SU-DHL-6 (cell line): ENCODE results near the gene C6orf118.

Experiments used
- H2AFZ ChIP-seq: fragments of 200-600 bp; sonication (generic); 2 replicates; pipeline ENCODE4 v1.6.1; 2014; ENCODE audit warnings: low read depth, mild to moderate bottlenecking, moderate library complexity, mixed read lengths, antibody characterized with exemption, low read length; ENCODE audit not compliant: severe bottlenecking
- H3F3A ChIP-seq: fragments of 200-600 bp; shearing (Covaris generic); 2 replicates; pipeline ENCODE4 v1.6.0; 2016; ENCODE audit warnings: antibody characterized with exemption, mild to moderate bottlenecking; ENCODE audit not compliant: insufficient read depth
- H3K27ac ChIP-seq: fragments of 200-600 bp; sonication (generic); 2 replicates; pipeline ENCODE4 v1.5.1; 2016; ENCODE audit warnings: low read depth, mild to moderate bottlenecking, low read length, moderate library complexity, mixed read lengths
- H3K27me3 ChIP-seq: fragments of 200-600 bp; sonication (generic), shearing (Covaris generic); 2 replicates; pipeline ENCODE4 v1.6.0; 2014; ENCODE audit warnings: mild to moderate bottlenecking, low read length
- H3K36me3 ChIP-seq: fragments of 200-600 bp; sonication (generic); 2 replicates; pipeline ENCODE4 v1.6.1; 2014; ENCODE audit warnings: mild to moderate bottlenecking, low read length, mixed read lengths
- H3K4me2 ChIP-seq: fragments of 300-600, 200-600 bp; shearing (Covaris generic), sonication (generic); 2 replicates; pipeline ENCODE4 v1.6.0; 2014; ENCODE audit warnings: low read length, low read depth, mild to moderate bottlenecking; ENCODE audit not compliant: poor library complexity, severe bottlenecking
- H3K4me3 ChIP-seq: fragments of 200-600 bp; sonication (generic); 2 replicates; pipeline ENCODE4 v1.5.1; 2014; ENCODE audit warnings: antibody characterized with exemption, low read length, mild to moderate bottlenecking, mixed read lengths; ENCODE audit not compliant: insufficient read depth, poor library complexity, severe bottlenecking
- H3K79me2 ChIP-seq: fragments of 200-600 bp; sonication (generic); 2 replicates; pipeline ENCODE4 v1.6.1; 2014; ENCODE audit warnings: mild to moderate bottlenecking, low read length, moderate library complexity; ENCODE audit not compliant: insufficient read depth
- H3K9ac ChIP-seq: fragments of 200-600 bp; sonication (generic); 2 replicates; pipeline ENCODE4 v1.7.0; 2014; ENCODE audit warnings: mild to moderate bottlenecking, low read length
- H3K9me2 ChIP-seq: fragments of 200-600 bp; sonication (generic); replicated peaks from 2 replicates; pipeline ENCODE4 v1.6.1; 2014; ENCODE audit warnings: low read length; ENCODE audit not compliant: insufficient read depth
- H3K9me3 ChIP-seq: fragments of 200-600 bp; sonication (generic); 2 replicates; pipeline ENCODE4 v1.6.1; 2014; ENCODE audit warnings: low read length, mixed read lengths; ENCODE audit not compliant: insufficient read depth
- H4K20me1 ChIP-seq: fragments of 200-600 bp; sonication (generic); 2 replicates; pipeline ENCODE4 v1.6.1; 2014; ENCODE audit warnings: low read depth, mild to moderate bottlenecking, antibody characterized with exemption, low read length, moderate library complexity, mixed read lengths
- EZH2phosphoT487 ChIP-seq: fragments of 200-600 bp; sonication (generic), shearing (Covaris generic); conservative IDR thresholded peaks from 2 replicates; pipeline ENCODE4 v1.6.1; 2018; ENCODE audit warnings: mild to moderate bottlenecking, antibody characterized with exemption, low read length, moderate library complexity, mixed read lengths
- TF ChIP-seq, protein P1 (sequence below): fragments of 200-600 bp; sonication (generic); IDR thresholded peaks from one replicate; pipeline ENCODE4 v1.5.1; 2017; ENCODE audit warnings: antibody characterized with exemption, mild to moderate bottlenecking, low read length, moderate library complexity; ENCODE audit not compliant: insufficient read depth, poor library complexity, severe bottlenecking

Gene C6orf118

DNA sequence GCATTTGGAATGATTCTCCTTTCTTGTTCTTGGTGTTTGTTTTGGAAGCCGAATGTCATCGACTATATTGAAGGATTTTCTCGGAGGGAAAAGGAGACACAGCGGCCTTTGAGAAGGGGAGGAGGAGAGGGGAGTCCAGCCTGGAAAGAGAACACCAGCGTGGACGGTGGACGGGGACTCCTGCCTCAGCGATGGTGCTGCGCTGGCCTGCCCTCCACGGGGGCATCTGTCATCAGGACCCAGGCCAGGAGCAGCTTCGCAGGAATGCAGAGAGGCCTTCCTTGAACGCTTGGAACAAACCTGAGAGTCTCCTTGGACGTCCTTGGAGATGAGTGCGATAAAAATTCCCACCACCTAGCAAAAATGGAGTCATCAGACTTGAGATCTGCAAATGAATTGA is 8.3 kb upstream of the C6orf118 start:
- Histone ChIP-seq H4K20me1 (no peaks in the 10 kb centered on the region), H3K4me2 (no peak overlapping the region), H3K9ac (no peak overlapping the region), H3K9me2 (no peaks in the 10 kb centered on the region), H3K27me3 (no peaks in the 10 kb centered on the region), H3F3A (no peaks in the 10 kb centered on the region), H3K79me2 (no peaks in the 10 kb centered on the region), H3K4me3 (no peak overlapping the region), H2AFZ (no peak overlapping the region), H3K27ac (no peak overlapping the region), H3K36me3 (no peaks in the 10 kb centered on the region), H3K9me3 (peaks cover 6% of the 10 kb centered on the region; the same call in 1 of the 2 replicates)
- TF ChIP-seq, protein P1, sequence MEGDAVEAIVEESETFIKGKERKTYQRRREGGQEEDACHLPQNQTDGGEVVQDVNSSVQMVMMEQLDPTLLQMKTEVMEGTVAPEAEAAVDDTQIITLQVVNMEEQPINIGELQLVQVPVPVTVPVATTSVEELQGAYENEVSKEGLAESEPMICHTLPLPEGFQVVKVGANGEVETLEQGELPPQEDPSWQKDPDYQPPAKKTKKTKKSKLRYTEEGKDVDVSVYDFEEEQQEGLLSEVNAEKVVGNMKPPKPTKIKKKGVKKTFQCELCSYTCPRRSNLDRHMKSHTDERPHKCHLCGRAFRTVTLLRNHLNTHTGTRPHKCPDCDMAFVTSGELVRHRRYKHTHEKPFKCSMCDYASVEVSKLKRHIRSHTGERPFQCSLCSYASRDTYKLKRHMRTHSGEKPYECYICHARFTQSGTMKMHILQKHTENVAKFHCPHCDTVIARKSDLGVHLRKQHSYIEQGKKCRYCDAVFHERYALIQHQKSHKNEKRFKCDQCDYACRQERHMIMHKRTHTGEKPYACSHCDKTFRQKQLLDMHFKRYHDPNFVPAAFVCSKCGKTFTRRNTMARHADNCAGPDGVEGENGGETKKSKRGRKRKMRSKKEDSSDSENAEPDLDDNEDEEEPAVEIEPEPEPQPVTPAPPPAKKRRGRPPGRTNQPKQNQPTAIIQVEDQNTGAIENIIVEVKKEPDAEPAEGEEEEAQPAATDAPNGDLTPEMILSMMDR, result no peak
- no peak for TF ChIP-seq EZH2phosphoT487

DNA sequence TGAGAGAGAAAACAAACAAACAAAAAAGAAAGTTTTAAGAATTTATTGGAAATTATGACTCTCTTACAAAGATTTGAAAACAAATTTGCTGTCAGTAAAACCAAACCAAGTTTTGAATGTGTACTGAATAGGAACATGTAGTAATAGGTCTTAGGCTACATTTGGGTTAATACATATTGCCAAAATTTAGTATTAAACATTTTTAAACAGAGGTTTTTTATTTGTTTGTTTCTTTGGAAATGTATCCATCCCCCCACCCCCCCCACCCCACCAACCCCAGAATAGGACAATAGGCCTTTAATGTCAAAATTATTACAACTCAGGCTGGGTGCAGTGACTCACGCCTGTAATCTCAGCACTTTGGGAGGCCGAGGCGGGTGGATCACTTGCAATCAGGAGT is 2.5 kb downstream of the C6orf118 start:
- no peak overlapping the region for H3K4me2 ChIP-seq
- no peaks in the 10 kb centered on the region for H3F3A ChIP-seq

DNA sequence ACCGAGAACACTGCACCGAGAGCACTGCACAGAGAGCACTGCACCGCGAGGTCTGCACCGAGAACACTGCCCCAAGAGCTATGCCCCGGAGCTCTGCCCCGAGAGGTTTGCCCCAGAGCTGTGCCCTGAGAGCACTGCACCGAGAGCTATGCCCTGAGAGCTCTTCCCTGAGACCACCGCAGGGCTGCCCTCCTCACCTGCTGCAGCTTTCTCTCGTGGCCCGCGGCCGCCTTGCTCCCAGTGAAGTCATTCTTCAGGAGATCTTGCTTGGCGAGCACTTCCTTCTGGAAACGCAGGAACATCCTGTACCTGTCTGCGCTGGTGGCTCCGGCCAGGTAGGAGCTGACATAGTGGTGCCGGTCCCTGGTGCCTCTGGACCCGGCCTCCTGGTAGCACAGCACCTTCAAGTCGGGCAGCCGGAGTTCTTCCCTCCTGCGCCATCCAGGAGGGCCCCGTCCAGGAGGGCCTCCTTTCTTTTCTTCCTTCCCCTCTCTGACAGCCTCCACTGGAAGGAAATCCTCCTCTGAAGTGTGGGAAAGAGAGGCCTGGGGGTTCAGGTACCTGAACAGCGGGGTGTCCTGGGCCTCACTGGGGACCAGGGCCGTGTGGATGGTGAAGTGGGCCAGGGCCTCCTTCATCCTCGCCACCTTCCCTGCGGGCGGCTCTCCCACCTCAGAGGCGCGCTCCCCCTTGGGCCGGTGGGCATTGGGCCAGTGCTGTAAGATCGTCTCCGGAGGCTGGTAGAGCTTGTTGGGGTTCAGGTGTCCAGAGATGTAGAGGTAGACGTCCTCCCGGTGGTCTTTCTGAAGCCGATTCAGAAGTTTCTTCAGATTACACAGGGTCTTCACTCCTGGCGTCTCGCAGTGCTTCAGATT is 7.8 kb downstream of the C6orf118 start:
- Histone ChIP-seq H3K27me3 (no peaks in the 10 kb centered on the region), H3F3A (no peaks in the 10 kb centered on the region), H4K20me1 (no peaks in the 10 kb centered on the region), H3K79me2 (no peaks in the 10 kb centered on the region), H3K36me3 (no peaks in the 10 kb centered on the region), H3K4me2 (no peak overlapping the region), H3K4me3 (no peak overlapping the region), H3K27ac (no peak overlapping the region), H3K9me2 (no peaks in the 10 kb centered on the region), H3K9ac (no peak overlapping the region), H3K9me3 (no peaks in the 10 kb centered on the region), H2AFZ (no peak overlapping the region)
- TF ChIP-seq EZH2phosphoT487, result no peak
- TF ChIP-seq, protein P1, result no peak

More for the DNA sequence above, 2.5 kb downstream of the C6orf118 start:
- Histone ChIP-seq H3K9me3 (no peaks in the 10 kb centered on the region), H3K79me2 (no peaks in the 10 kb centered on the region), H4K20me1 (no peaks in the 10 kb centered on the region), H3K36me3 (no peaks in the 10 kb centered on the region), H3K27ac (no peak overlapping the region), H3K27me3 (no peaks in the 10 kb centered on the region), H2AFZ (no peak overlapping the region), H3K9me2 (no peaks in the 10 kb centered on the region), H3K9ac (no peak overlapping the region), H3K4me3 (no peak overlapping the region)
- TF ChIP-seq, protein P1, result no peak
- no peak for TF ChIP-seq EZH2phosphoT487
